CD4-positive, alpha-beta T cell treated with Interleukin-12 subunit alpha and Interleukin-12 subunit beta, for 1 hour (primary cell): ENCODE data around the gene PARD3.

Source experiments
- DNase-seq: peaks from one replicate; pipeline ENCODE4 v3.0.0-alpha.2; 2020

Gene PARD3

GRCh38 chr10:34679177-34679576 lies 135.9 kb downstream of the PARD3 start:
- DNase-seq, result no peak

GRCh38 chr10:34677591-34677990 lies 137.5 kb downstream of the PARD3 start:
- no peak for DNase-seq

- DNase-seq, result no peak
Observed at GRCh38 chr10:34677132-34677531, 138.0 kb downstream of the PARD3 start.

GRCh38 chr10:34674176-34674575 lies 140.9 kb downstream of the PARD3 start:
- DNase-seq, result no peak

GRCh38 chr10:34670081-34670480 lies 145.0 kb downstream of the PARD3 start:
- DNase-seq, result no peak

- no peak for DNase-seq
Observed at GRCh38 chr10:34669079-34669478, 146.0 kb downstream of the PARD3 start.

- DNase-seq, result no peak
Observed at GRCh38 chr10:34667177-34667576, 147.9 kb downstream of the PARD3 start.

- no peak for DNase-seq
Observed at GRCh38 chr10:34666008-34666704, 148.9 kb downstream of the PARD3 start.

GRCh38 chr10:34664706-34665105 lies 150.4 kb downstream of the PARD3 start:
- no peak for DNase-seq

- DNase-seq, result no peak
Observed at GRCh38 chr10:34661580-34661979, 153.5 kb downstream of the PARD3 start.

- DNase-seq, result no peak
Observed at GRCh38 chr10:34658934-34659333, 156.2 kb downstream of the PARD3 start.

GRCh38 chr10:34656661-34657060 lies 158.4 kb downstream of the PARD3 start:
- DNase-seq, result no peak

GRCh38 chr10:34655286-34656170 lies 159.6 kb downstream of the PARD3 start:
- DNase-seq, result peak; percentile 29

GRCh38 chr10:34654211-34654610 lies 160.9 kb downstream of the PARD3 start:
- no peak for DNase-seq

GRCh38 chr10:34653530-34653929 lies 161.6 kb downstream of the PARD3 start:
- DNase-seq, result no peak

GRCh38 chr10:34651416-34652195 lies 163.5 kb downstream of the PARD3 start:
- no peak for DNase-seq

- no peak for DNase-seq
Observed at GRCh38 chr10:34650156-34650555, 164.9 kb downstream of the PARD3 start.

GRCh38 chr10:34649385-34649784 lies 165.7 kb downstream of the PARD3 start:
- no peak for DNase-seq

- DNase-seq, result no peak
Observed at GRCh38 chr10:34648919-34649318, 166.2 kb downstream of the PARD3 start.

- DNase-seq, result no peak
Observed at GRCh38 chr10:34647875-34648865, 166.9 kb downstream of the PARD3 start.

GRCh38 chr10:34647160-34647559 lies 167.9 kb downstream of the PARD3 start:
- DNase-seq, result no peak

GRCh38 chr10:34646331-34646730 lies 168.8 kb downstream of the PARD3 start:
- DNase-seq, result no peak
